SW480 (cell line): ENCODE measurements around the gene MCM7.
A peak's percentile ranks its signal among the peaks of the same experiment; 100 is the strongest.

ENCODE experiments used
- DNase-seq: peaks from one replicate; pipeline ENCODE4 v3.0.0-alpha.2; 2016; ENCODE audit warnings: low spot score

MCM7 gene

GRCh38 chr7:100093925-100094486 lies 7.2 kb downstream of the MCM7 start:
- no peak for DNase-seq

GRCh38 chr7:100093498-100093897 lies 7.7 kb downstream of the MCM7 start:
- no peak for DNase-seq

- DNase-seq: peak; percentile 62
Measured at GRCh38 chr7:100093054-100093453, 8.1 kb downstream of the MCM7 start.

GRCh38 chr7:100091411-100092181 lies 9.6 kb downstream of the MCM7 start:
- no peak for DNase-seq

GRCh38 chr7:100090527-100091410 lies 10.4 kb downstream of the MCM7 start:
- no peak for DNase-seq

GRCh38 chr7:100089458-100090196 lies 11.6 kb downstream of the MCM7 start:
- no peak for DNase-seq

GRCh38 chr7:100088621-100089457 lies 12.4 kb downstream of the MCM7 start, which contains the start of gene COPS6:
Gene COPS6, plus strand, starts transcription at chr7:100088969. Its CDS starts 22 bp downstream, at chr7:100088991.
- DNase-seq: peak; percentile 84

- DNase-seq: no peak
Measured at GRCh38 chr7:100088095-100088620, 13.0 kb downstream of the MCM7 start.

- peak; percentile 71 for DNase-seq
Measured at GRCh38 chr7:100087055-100087750, 14.0 kb downstream of the MCM7 start.

- DNase-seq: no peak
Measured at GRCh38 chr7:100085515-100085914, 15.7 kb downstream of the MCM7 start.

- DNase-seq: no peak
Measured at GRCh38 chr7:100082978-100083377, 18.2 kb downstream of the MCM7 start.

GRCh38 chr7:100081535-100082102 lies 19.6 kb downstream of the MCM7 start, which contains the start of gene ZNF3:
Gene ZNF3, minus strand, starts transcription at chr7:100081723. Its CDS starts 4,366 bp downstream, at chr7:100077357.
- DNase-seq: peak; percentile 100

GRCh38 chr7:100080907-100081534 lies 20.2 kb downstream of the MCM7 start:
- no peak for DNase-seq

GRCh38 chr7:100079024-100079560 lies 22.1 kb downstream of the MCM7 start:
- DNase-seq: no peak

- DNase-seq: no peak
Measured at GRCh38 chr7:100077205-100077604, 24.0 kb downstream of the MCM7 start.

- DNase-seq: no peak
Measured at GRCh38 chr7:100075418-100075817, 25.8 kb downstream of the MCM7 start.

- DNase-seq: no peak
Measured at GRCh38 chr7:100074841-100075240, 26.4 kb downstream of the MCM7 start.

GRCh38 chr7:100072462-100072861 lies 28.7 kb downstream of the MCM7 start:
- no peak for DNase-seq
